Smooth muscle cell (in vitro differentiated cells): ENCODE measurements around the gene TAOK1. TPM values are rescaled to one million over a fixed set of nuclear protein-coding genes. Genes with fewer than 3 reads are reported as not detected.
A peak's percentile ranks its signal among the peaks of the same experiment; 100 is the strongest.

Experiments
- DNase-seq: peaks from one replicate; lab custom pipeline; 2025; ENCODE audit not compliant: unreplicated experiment; lab: John Stamatoyannopoulos, UW
- H2AFZ ChIP-seq: fragments of 200-600 bp; sonication (generic); 2 replicates; pipeline ENCODE4 v1.6.0; 2016; ENCODE audit warnings: antibody characterized with exemption, low read depth, mild to moderate bottlenecking
- H3F3A ChIP-seq: fragments of 200-600 bp; sonication (generic); 2 replicates; pipeline ENCODE4 v1.6.0; 2017; ENCODE audit warnings: antibody characterized with exemption, low read depth
- H3K27ac ChIP-seq: fragments of 200-600 bp; sonication (generic); 2 replicates; pipeline ENCODE4 v1.5.1; 2016; ENCODE audit warnings: low read depth, mild to moderate bottlenecking
- H3K27me3 ChIP-seq: fragments of 200-600 bp; sonication (generic); 2 replicates; pipeline ENCODE4 v1.6.1; 2016; ENCODE audit warnings: low read depth, mild to moderate bottlenecking
- H3K36me3 ChIP-seq: fragments of 200-600 bp; sonication (generic); 2 replicates; pipeline ENCODE4 v1.5.1; 2016; ENCODE audit warnings: low read depth
- H3K4me1 ChIP-seq: fragments of 200-600 bp; sonication (generic); 2 replicates; pipeline ENCODE4 v1.5.1; 2016; ENCODE audit warnings: low read depth
- H3K4me2 ChIP-seq: fragments of 200-600 bp; sonication (generic); 2 replicates; pipeline ENCODE4 v1.6.0; 2016; ENCODE audit warnings: mild to moderate bottlenecking
- H3K4me3 ChIP-seq: fragments of 200-600 bp; sonication (generic); 2 replicates; pipeline ENCODE4 v1.5.1; 2016; ENCODE audit warnings: mild to moderate bottlenecking
- H3K79me2 ChIP-seq: fragments of 200-600 bp; sonication (generic); 2 replicates; pipeline ENCODE4 v1.6.0; 2016; ENCODE audit warnings: low read depth, mild to moderate bottlenecking
- H3K9ac ChIP-seq: fragments of 200-600 bp; sonication (generic); 2 replicates; pipeline ENCODE4 v1.6.0; 2016; ENCODE audit warnings: low read depth
- H3K9me3 ChIP-seq: fragments of 200-600 bp; sonication (generic); replicated peaks from 2 replicates; pipeline ENCODE4 v1.5.1; 2016; ENCODE audit warnings: low read depth
- H4K20me1 ChIP-seq: fragments of 200-600 bp; sonication (generic); 2 replicates; pipeline ENCODE4 v1.6.0; 2016; ENCODE audit warnings: low read depth
- CTCF ChIP-seq: fragments of 200-600 bp; sonication (generic); IDR thresholded peaks from 2 replicates; pipeline ENCODE4 v1.5.1; 2017; ENCODE audit warnings: borderline replicate concordance, mild to moderate bottlenecking, antibody characterized with exemption; ENCODE audit not compliant: insufficient read depth, poor library complexity, severe bottlenecking
- WGBS: methylation state at CpG from one replicate; pipeline ENCODE4 v1.1.7; 2016; ENCODE audit warnings: low lambda C conversion rate; 5-methylcytosine and 5-hydroxymethylcytosine counted together
- polyA plus RNA-seq: library from polyadenylated mRNA; unstranded; fragments of >200 nt; fragmentation: Nextera tagmentation; extraction: Ambion mirVana; gene quantifications from 2 replicates; pipeline ENCODE4 v1.2.1, GENCODE V29; 2016
- total RNA-seq: library from RNA; depleted of rRNA; stranded (reverse); fragments of >200 nt; gene quantifications from 2 replicates; pipeline ENCODE4 v1.2.3, GENCODE V29; 2014

TAOK1 gene
- total and polyA plus RNA-seq, 2 experiments from 2014 or later = 4.7 to 58.7 TPM

DNA sequence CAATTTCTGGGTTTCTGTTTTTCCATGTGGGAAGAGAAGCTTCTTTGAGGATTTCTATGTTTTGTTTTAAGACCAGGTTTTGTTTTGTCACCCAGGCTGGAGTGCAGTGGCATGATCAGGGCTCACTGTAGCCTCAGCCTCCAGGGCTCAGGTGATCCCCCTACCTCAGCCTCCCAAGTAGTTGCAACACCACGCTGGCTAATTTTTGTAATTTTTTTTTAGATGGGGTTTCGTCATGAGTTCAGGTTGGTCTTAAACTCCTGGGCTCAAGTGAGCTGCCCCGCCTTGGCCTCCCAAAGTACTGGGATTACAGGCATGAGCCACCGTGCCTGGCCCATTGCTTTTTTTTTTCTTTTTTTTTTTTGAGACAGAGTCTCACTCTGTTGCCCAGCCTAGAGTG is 25.5 kb upstream of the TAOK1 start:
- H3K27ac ChIP-seq = no peak overlapping the region
- DNase-seq = no peak
- H3K4me1 ChIP-seq = no peaks in the 10 kb centered on the region
- H3K9ac ChIP-seq = no peak overlapping the region
- 92% methylated on average over 4 of the region's 4 CpGs for WGBS
- H4K20me1 ChIP-seq = no peaks in the 10 kb centered on the region
- H3K27me3 ChIP-seq = no peaks in the 10 kb centered on the region
- no peaks in the 10 kb centered on the region for H3K9me3 ChIP-seq
- no peak for TF ChIP-seq CTCF
- H3K4me3 ChIP-seq = no peak overlapping the region
- H3K4me2 ChIP-seq = no peak overlapping the region
- no peak overlapping the region for H2AFZ ChIP-seq
- no peaks in the 10 kb centered on the region for H3F3A ChIP-seq
- no peaks in the 10 kb centered on the region for H3K36me3 ChIP-seq
- no peaks in the 10 kb centered on the region for H3K79me2 ChIP-seq

DNA sequence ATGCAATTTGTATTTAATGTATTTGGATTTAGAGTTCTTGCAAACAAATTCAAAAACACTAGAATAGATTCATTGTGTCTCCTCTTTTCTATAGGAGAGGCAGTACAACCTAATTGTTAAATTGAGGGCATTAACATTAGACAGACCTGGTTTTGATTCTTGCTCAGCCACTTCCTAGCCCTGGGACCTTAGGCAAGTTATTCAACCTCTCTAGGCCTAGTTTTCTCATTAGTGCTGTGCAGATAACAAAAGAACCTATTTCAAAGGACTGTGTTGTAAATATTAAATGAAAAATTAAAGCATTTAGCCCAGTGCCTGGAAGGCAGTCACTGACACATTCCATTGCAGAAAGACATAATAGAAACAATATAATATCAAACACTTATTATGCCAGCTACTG is 22.0 kb upstream of the TAOK1 start:
- H3K4me3 ChIP-seq = no peak overlapping the region
- H3K9ac ChIP-seq = no peak overlapping the region
- H3K36me3 ChIP-seq = no peaks in the 10 kb centered on the region
- TF ChIP-seq CTCF = no peak
- H2AFZ ChIP-seq = no peak overlapping the region
- no peaks in the 10 kb centered on the region for H4K20me1 ChIP-seq
- no peaks in the 10 kb centered on the region for H3K79me2 ChIP-seq
- no peaks in the 10 kb centered on the region for H3K27me3 ChIP-seq
- no peaks in the 10 kb centered on the region for H3F3A ChIP-seq
- H3K4me2 ChIP-seq = no peak overlapping the region
- H3K9me3 ChIP-seq = no peaks in the 10 kb centered on the region
- peaks cover 4% of the 10 kb centered on the region for H3K4me1 ChIP-seq
- no peak for DNase-seq
- no peak overlapping the region for H3K27ac ChIP-seq

- Histone ChIP-seq H3K9me3 (no peaks in the 10 kb centered on the region), H3K9ac (no peak overlapping the region), H4K20me1 (no peaks in the 10 kb centered on the region), H3F3A (no peaks in the 10 kb centered on the region), H3K4me1 (peaks cover 4% of the 10 kb centered on the region), H3K36me3 (no peaks in the 10 kb centered on the region), H3K4me3 (no peak overlapping the region), H3K27me3 (no peaks in the 10 kb centered on the region), H3K4me2 (no peak overlapping the region), H3K27ac (no peak overlapping the region), H3K79me2 (no peaks in the 10 kb centered on the region), H2AFZ (no peak overlapping the region)
- DNase-seq = no peak
- 67% methylated on average over 4 of the region's 4 CpGs for WGBS
- TF ChIP-seq CTCF = no peak
Observed at GRCh38 chr17:29368926-29369325, 21.2 kb upstream of the TAOK1 start.

- H3F3A ChIP-seq = no peaks in the 10 kb centered on the region
- no peaks in the 10 kb centered on the region for H4K20me1 ChIP-seq
- peak overlapping the region; percentile 18 for H3K27ac ChIP-seq
- peak overlapping the region; percentile 71 for H2AFZ ChIP-seq
- peak; percentile 24 for DNase-seq
- H3K4me1 ChIP-seq = peaks cover 10% of the 10 kb centered on the region
- no peak overlapping the region for H3K9ac ChIP-seq
- TF ChIP-seq CTCF = peak; percentile 62
- no peaks in the 10 kb centered on the region for H3K27me3 ChIP-seq
- H3K4me2 ChIP-seq = peak overlapping the region; percentile 81
- no peaks in the 10 kb centered on the region for H3K36me3 ChIP-seq
- no peaks in the 10 kb centered on the region for H3K9me3 ChIP-seq
- peak overlapping the region; percentile 42 for H3K4me3 ChIP-seq
- no peaks in the 10 kb centered on the region for H3K79me2 ChIP-seq
- WGBS = 20% methylated on average over 7 of the region's 7 CpGs
Observed at GRCh38 chr17:29369831-29370735, 20.1 kb upstream of the TAOK1 start.
